Endothelial cell of umbilical vein (primary cell): ENCODE results near the gene PXT1. TPM values are rescaled to one million over a fixed set of nuclear protein-coding genes. Genes with fewer than 3 reads are reported as not detected.

Experiments
- BruUV-seq: library from RNA; stranded (reverse); fragments of 400-500 nt; replicated peaks from 2 replicates; lab custom pipeline; 2021; lab: Mats Ljungman, UMichigan
- CTCF ChIA-PET: fragments of 300-600, 350-600 bp; sonication (Branson Sonifier 250); formaldehyde crosslinking; loops from one replicate; lab custom pipeline; 2021; ENCODE audit warnings: antibody characterized with exemption, inconsistent platforms; lab: Charles Lee
- POLR2A ChIA-PET: fragments of 300-600, 350-600 bp; sonication (Branson Sonifier 250); formaldehyde crosslinking; loops from one replicate; lab custom pipeline; 2021; ENCODE audit warnings: antibody characterized with exemption, inconsistent platforms; lab: Charles Lee
- DNase-seq: peaks from one replicate; pipeline ENCODE4 v3.0.0-alpha.2; 2011; ENCODE audit warnings: low read depth, low spot score
- FAIRE-seq: peaks from 2 replicates; lab custom pipeline; 2011; peaks lifted over from hg19 to GRCh38; lab: Jason Lieb, UNC
- H2AFZ ChIP-seq: 2 replicates; pipeline ENCODE4 v1.6.0; 2012; ENCODE audit warnings: low read depth, low read length, control low read depth, inconsistent platforms
- H3K27ac ChIP-seq: 2 replicates; pipeline ENCODE4 v1.5.1; 2011; ENCODE audit warnings: low read depth, mild to moderate bottlenecking, control low read depth, low read length, moderate library complexity; ENCODE audit not compliant: insufficient read depth
- H3K27me3 ChIP-seq, 2 experiments: 2 replicates each; pipeline versions ENCODE4 v1.6.0 to v1.6.1; 2011; ENCODE audit warnings: low read length in 2 of 2, mixed read lengths in 1 of 2; ENCODE audit not compliant: control insufficient read depth in 2 of 2, insufficient read depth in 2 of 2
- H3K36me3 ChIP-seq, 2 experiments: 2 replicates in 1 of 2; 3 replicates in 1 of 2; pipeline ENCODE4 v1.5.1; 2011; ENCODE audit warnings: low read length in 2 of 2, mild to moderate bottlenecking in 1 of 2, moderate library complexity in 1 of 2; ENCODE audit not compliant: control insufficient read depth in 2 of 2, insufficient read depth in 2 of 2; ENCODE audit errors: extremely low read depth in 1 of 2
- H3K4me1 ChIP-seq: 3 replicates; pipeline ENCODE4 v1.5.1; 2011; ENCODE audit warnings: mild to moderate bottlenecking, low read length; ENCODE audit not compliant: control insufficient read depth, insufficient read depth; ENCODE audit errors: extremely low read depth
- H3K4me2 ChIP-seq: 2 replicates; pipeline ENCODE4 v1.6.1; 2011; ENCODE audit warnings: low read length, control low read depth, mixed read lengths; ENCODE audit not compliant: insufficient read depth
- H3K4me3 ChIP-seq, 3 experiments: fragments of 200-600 bp in 1 of 3; sonication (generic), shearing (Covaris generic) in 1 of 3; replicated peaks in 1 of 3; 2 replicates each; pipeline ENCODE4 v1.5.1; 2011 to 2016; ENCODE audit warnings: control low read depth in 3 of 3, low read length in 3 of 3, mild to moderate bottlenecking in 2 of 3, inconsistent platforms in 1 of 3, low read depth in 1 of 3, moderate library complexity in 1 of 3; ENCODE audit not compliant: insufficient read depth in 1 of 3
- H3K79me2 ChIP-seq: 2 replicates; pipeline ENCODE4 v1.6.0; 2012; ENCODE audit warnings: low read length, inconsistent platforms; ENCODE audit not compliant: control insufficient read depth, insufficient read depth
- H3K9ac ChIP-seq: replicated peaks from 2 replicates; pipeline ENCODE3; 2011; ENCODE audit warnings: low read length, control low read depth; ENCODE audit not compliant: insufficient read depth; ENCODE audit errors: extremely low read depth
- H3K9me1 ChIP-seq: replicated peaks from 3 replicates; pipeline ENCODE4 v1.6.0; 2011; ENCODE audit warnings: mild to moderate bottlenecking, low read length; ENCODE audit not compliant: control insufficient read depth, insufficient read depth; ENCODE audit errors: extremely low read depth
- H3K9me3 ChIP-seq: replicated peaks from 2 replicates; pipeline ENCODE4 v1.5.1; 2012; ENCODE audit warnings: low read length, inconsistent platforms; ENCODE audit not compliant: control insufficient read depth, insufficient read depth
- H4K20me1 ChIP-seq: replicated peaks from 2 replicates; pipeline ENCODE3; 2011; ENCODE audit warnings: mild to moderate bottlenecking, low read length; ENCODE audit not compliant: control insufficient read depth, insufficient read depth; ENCODE audit errors: extremely low read depth
- EZH2 ChIP-seq: IDR thresholded peaks from 2 replicates; pipeline ENCODE4 v1.6.1; 2012; ENCODE audit warnings: borderline replicate concordance, low read depth, mild to moderate bottlenecking, moderate library complexity, low read length, inconsistent platforms; ENCODE audit not compliant: severe bottlenecking
- FOS ChIP-seq: IDR thresholded peaks from 2 replicates; pipeline ENCODE4 v1.6.1; 2011; ENCODE audit warnings: mild to moderate bottlenecking, low read length, moderate library complexity, borderline replicate concordance; ENCODE audit not compliant: insufficient read depth
- GATA2 ChIP-seq: IDR thresholded peaks from 2 replicates; pipeline ENCODE4 v1.7.0; 2011; ENCODE audit warnings: low read depth, mild to moderate bottlenecking, moderate library complexity, mixed read lengths, low read length; ENCODE audit not compliant: insufficient read length, insufficient read depth
- JUN ChIP-seq: IDR thresholded peaks from 2 replicates; pipeline ENCODE4 v1.6.1; 2011; ENCODE audit warnings: borderline replicate concordance, low read depth; ENCODE audit not compliant: insufficient read length, insufficient read depth
- MYC ChIP-seq: IDR thresholded peaks from one replicate; pipeline ENCODE4 v1.6.1; 2011; ENCODE audit warnings: mild to moderate bottlenecking, low read depth, low read length
- POLR2A ChIP-seq: IDR thresholded peaks from 2 replicates; pipeline ENCODE4 v1.6.1; 2012; ENCODE audit warnings: low read depth, mild to moderate bottlenecking, control low read depth, low read length
- POLR2AphosphoS5 ChIP-seq: IDR thresholded peaks from 2 replicates; pipeline ENCODE4 v1.6.1; 2012; ENCODE audit warnings: low read depth, mild to moderate bottlenecking, control low read depth, low read length, moderate library complexity; ENCODE audit not compliant: insufficient read depth
- dilution Hi-C: fragments of 300-500 bp; cut with MboI; formaldehyde crosslinking; loops from one replicate; pipeline ENCODE4 v1.15.0; 2019; ENCODE audit warnings: low sequenced_read_pairs; ENCODE audit not compliant: extremely low pct_ligation_motif_present
- intact Hi-C: fragments of 100-400 bp; cut with micrococcal nuclease; formaldehyde crosslinking; loops from one replicate; pipeline ENCODE4 v1.10.0; 2022
- polyA plus RNA-seq, 4 experiments: library from polyadenylated mRNA; depleted of rRNA in 3 of 4; stranded (reverse) in 3 of 4; unstranded in 1 of 4; fragments of >200 nt; gene quantifications; 2 replicates each; pipeline versions ENCODE4 v1.2.1 to v1.2.3, GENCODE V29; 2011 to 2012; ENCODE audit warnings: missing spikeins in 1 of 4
- total RNA-seq: library from RNA; stranded (reverse); gene quantifications from 2 replicates; pipeline ENCODE4 v1.2.3, GENCODE V29; 2021
- TF ChIP-seq, protein P1 (sequence below): IDR thresholded peaks from 2 replicates; pipeline ENCODE4 v1.6.1; 2011; ENCODE audit not compliant: insufficient read depth, insufficient read length
- TF ChIP-seq, protein P2 (sequence below), 2 donors: IDR thresholded peaks; 1 replicate in 1 of 2; 2 replicates in 1 of 2; pipeline ENCODE4 v1.5.1; 2011; ENCODE audit warnings: low read length in 2 of 2, mild to moderate bottlenecking in 2 of 2, moderate library complexity in 2 of 2, control low read depth in 1 of 2, inconsistent platforms in 1 of 2, low read depth in 1 of 2; ENCODE audit not compliant: insufficient read depth in 1 of 2; ENCODE audit errors: extremely low read depth in 1 of 2

PXT1 gene
- total and polyA plus RNA-seq, 2 donors (not counting 3 experiments of a cell fraction or from before 2014, with no cell fraction given) = not detected

- Histone ChIP-seq H4K20me1 (no peaks in the 10 kb centered on the region), H3K4me3 (no peak overlapping the region), H3K36me3 (no peaks in the 10 kb centered on the region), H3K4me1 (peaks cover 3% of the 10 kb centered on the region), H3K4me2 (no peak overlapping the region), H3K9me1 (no peaks in the 10 kb centered on the region), H2AFZ (no peak overlapping the region), H3K27me3 (peaks cover 15 to 24% of the 10 kb centered on the region in 2 experiments), H3K9me3 (no peaks in the 10 kb centered on the region), H3K27ac (no peak overlapping the region), H3K79me2 (no peaks in the 10 kb centered on the region), H3K9ac (no peak overlapping the region)
- dilution Hi-C loops (no loop called here), intact Hi-C loops (no loop called here)
- ChIA-PET CTCF (no interaction called here), POLR2A (no interaction called here)
- BruUV-seq = no TSS peak
- TF ChIP-seq POLR2A (no peak), JUN (no peak), EZH2 (no peak), POLR2AphosphoS5 (no peak), FOS (no peak), GATA2 (no peak), MYC (no peak)
- TF ChIP-seq, protein P1, sequence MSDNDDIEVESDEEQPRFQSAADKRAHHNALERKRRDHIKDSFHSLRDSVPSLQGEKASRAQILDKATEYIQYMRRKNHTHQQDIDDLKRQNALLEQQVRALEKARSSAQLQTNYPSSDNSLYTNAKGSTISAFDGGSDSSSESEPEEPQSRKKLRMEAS = no peak
- TF ChIP-seq, protein P2, sequence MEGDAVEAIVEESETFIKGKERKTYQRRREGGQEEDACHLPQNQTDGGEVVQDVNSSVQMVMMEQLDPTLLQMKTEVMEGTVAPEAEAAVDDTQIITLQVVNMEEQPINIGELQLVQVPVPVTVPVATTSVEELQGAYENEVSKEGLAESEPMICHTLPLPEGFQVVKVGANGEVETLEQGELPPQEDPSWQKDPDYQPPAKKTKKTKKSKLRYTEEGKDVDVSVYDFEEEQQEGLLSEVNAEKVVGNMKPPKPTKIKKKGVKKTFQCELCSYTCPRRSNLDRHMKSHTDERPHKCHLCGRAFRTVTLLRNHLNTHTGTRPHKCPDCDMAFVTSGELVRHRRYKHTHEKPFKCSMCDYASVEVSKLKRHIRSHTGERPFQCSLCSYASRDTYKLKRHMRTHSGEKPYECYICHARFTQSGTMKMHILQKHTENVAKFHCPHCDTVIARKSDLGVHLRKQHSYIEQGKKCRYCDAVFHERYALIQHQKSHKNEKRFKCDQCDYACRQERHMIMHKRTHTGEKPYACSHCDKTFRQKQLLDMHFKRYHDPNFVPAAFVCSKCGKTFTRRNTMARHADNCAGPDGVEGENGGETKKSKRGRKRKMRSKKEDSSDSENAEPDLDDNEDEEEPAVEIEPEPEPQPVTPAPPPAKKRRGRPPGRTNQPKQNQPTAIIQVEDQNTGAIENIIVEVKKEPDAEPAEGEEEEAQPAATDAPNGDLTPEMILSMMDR (IDR thresholded peaks at IDR 0.05; ENCODE audit: extremely low read depth in 1 of 2, insufficient read depth in 1 of 2, low read depth in 1 of 2, low read length in 2 of 2) = no peak
- no peak for DNase-seq
- no peak for FAIRE-seq
Observed at GRCh38 chr6:36392621-36393020, 50.0 kb downstream of the PXT1 start.
